ENCODE results near the gene HGS.

DNA sequence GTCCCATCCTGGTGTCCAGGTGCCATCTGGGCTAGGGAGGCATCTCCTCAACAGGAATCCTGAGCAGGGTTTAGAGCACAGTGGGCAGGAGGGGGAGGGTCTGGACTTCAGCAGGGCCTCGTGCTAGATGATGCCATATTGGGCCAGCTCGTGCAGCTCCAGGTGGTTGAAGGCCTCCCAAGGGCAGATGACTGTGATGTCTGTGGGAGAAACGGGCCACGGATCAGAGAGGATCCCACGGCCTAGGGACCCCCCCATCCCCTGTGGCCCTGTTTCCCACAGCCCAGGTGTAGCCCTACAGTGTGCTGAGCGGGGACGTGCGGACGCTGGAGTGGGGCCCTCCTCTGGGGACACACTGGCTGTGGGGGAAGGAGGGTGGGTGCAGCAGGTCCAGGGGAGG, 32.9 kb upstream of the HGS start:
- TF ChIP-seq CTCF (IDR thresholded peaks at IDR 0.05) (no peak), POLR2A (IDR thresholded peaks at IDR 0.05) (no peak)

Data from body of pancreas (tissue), 4 donors.